Panc1 (cell line): ENCODE data around the gene RYK. TPM values are rescaled to one million over a fixed set of nuclear protein-coding genes. Genes with fewer than 3 reads are reported as not detected.

Experiments
- ATAC-seq: fragments of 200-7000 bp; cut with Tn5 transposase; 2 replicates; pipeline ENCODE4 v1.9.1; 2020; ENCODE audit warnings: mild to moderate bottlenecking, moderate library complexity
- BruUV-seq: library from RNA; stranded (reverse); fragments of 400-500 nt; replicated peaks from 2 replicates; lab custom pipeline; 2021; lab: Mats Ljungman, UMichigan
- CTCF ChIA-PET: fragments of 300-600 bp; sonication (Branson Sonifier 250); formaldehyde crosslinking; loops from one replicate; lab custom pipeline; 2022; ENCODE audit warnings: antibody characterized with exemption; lab: Charles Lee
- POLR2A ChIA-PET: fragments of 300-600 bp; sonication (Branson Sonifier 250); formaldehyde crosslinking; loops from one replicate; lab custom pipeline; 2022; ENCODE audit warnings: antibody characterized with exemption; lab: Charles Lee
- DNase-seq: peaks from one replicate; pipeline ENCODE4 v3.0.0-alpha.2; 2010; ENCODE audit warnings: low read depth, low spot score
- H3K27ac ChIP-seq: 2 replicates; pipeline ENCODE4 v1.5.1; 2011; ENCODE audit warnings: mild to moderate bottlenecking, low read length, inconsistent platforms
- H3K27me3 ChIP-seq: fragments of 200-500 bp; sonication (Bioruptor generic); 2 replicates; pipeline ENCODE4 v1.6.0; 2014; ENCODE audit warnings: low read length, inconsistent platforms; ENCODE audit not compliant: control insufficient read depth, insufficient read depth
- H3K36me3 ChIP-seq: fragments of 200-500 bp; sonication (Bioruptor generic); 2 replicates; pipeline ENCODE4 v1.5.1; 2014; ENCODE audit warnings: inconsistent platforms, mild to moderate bottlenecking, low read length, moderate library complexity; ENCODE audit not compliant: control insufficient read depth, insufficient read depth
- H3K4me1 ChIP-seq: 2 replicates; pipeline ENCODE4 v1.5.1; 2011; ENCODE audit warnings: inconsistent platforms, mild to moderate bottlenecking, low read length, moderate library complexity; ENCODE audit not compliant: control insufficient read depth, insufficient read depth
- H3K4me3 ChIP-seq, 2 experiments: 2 replicates each; pipeline ENCODE4 v1.5.1; 2011 to 2012; ENCODE audit warnings: low read depth in 2 of 2, low read length in 2 of 2, mild to moderate bottlenecking in 2 of 2, inconsistent platforms in 1 of 2, moderate library complexity in 1 of 2
- H3K9me3 ChIP-seq: fragments of 200-500 bp; sonication (Bioruptor generic); 2 replicates; pipeline ENCODE4 v1.5.1; 2014; ENCODE audit warnings: low read depth, mild to moderate bottlenecking, inconsistent platforms, low read length, moderate library complexity; ENCODE audit not compliant: control insufficient read depth, insufficient read depth
- POLR2AphosphoS5 ChIP-seq: IDR thresholded peaks from 2 replicates; pipeline ENCODE4 v1.6.1; 2012; ENCODE audit warnings: mild to moderate bottlenecking, low read depth, low read length, moderate library complexity
- SIN3A ChIP-seq: IDR thresholded peaks from 2 replicates; pipeline ENCODE4 v1.6.1; 2012; ENCODE audit warnings: low read depth, mild to moderate bottlenecking, low read length, moderate library complexity, borderline replicate concordance; ENCODE audit not compliant: insufficient read depth
- TCF7L2 ChIP-seq: IDR thresholded peaks from 2 replicates; pipeline ENCODE4 v1.6.1; 2011; ENCODE audit warnings: mild to moderate bottlenecking, low read depth, low read length, inconsistent platforms
- in situ Hi-C: cut with HindIII; loops from 2 replicates; pipeline ENCODE4 v1.10.0; 2016; ENCODE audit warnings: low sequenced_read_pairs, low pct_unique_long_range_greater_than_20kb
- intact Hi-C: fragments of 100-400 bp; cut with micrococcal nuclease; formaldehyde crosslinking; loops from one replicate; pipeline ENCODE4 v1.10.0; 2022; ENCODE audit not compliant: unreplicated experiment
- total RNA-seq: library from RNA; stranded (reverse); gene quantifications from one replicate; pipeline ENCODE4 v1.2.1, GENCODE V29; 2021; ENCODE audit not compliant: unreplicated experiment
- TF ChIP-seq, protein P1 (sequence below), 2 experiments: IDR thresholded peaks; 2 replicates each; pipeline ENCODE4 v1.6.1; 2011 to 2012; ENCODE audit warnings: low read depth in 2 of 2, control low read depth in 1 of 2, low read length in 1 of 2, mild to moderate bottlenecking in 1 of 2, moderate library complexity in 1 of 2; ENCODE audit not compliant: insufficient read depth in 1 of 2
- TF ChIP-seq, protein P2 (sequence below): fragments of 450-650 bp; IDR thresholded peaks from 2 replicates; pipeline ENCODE4 v1.5.1; 2017; ENCODE audit warnings: mild to moderate bottlenecking

RYK gene
- total RNA-seq, 1 experiment from 2014 or later: 82.7 TPM

DNA sequence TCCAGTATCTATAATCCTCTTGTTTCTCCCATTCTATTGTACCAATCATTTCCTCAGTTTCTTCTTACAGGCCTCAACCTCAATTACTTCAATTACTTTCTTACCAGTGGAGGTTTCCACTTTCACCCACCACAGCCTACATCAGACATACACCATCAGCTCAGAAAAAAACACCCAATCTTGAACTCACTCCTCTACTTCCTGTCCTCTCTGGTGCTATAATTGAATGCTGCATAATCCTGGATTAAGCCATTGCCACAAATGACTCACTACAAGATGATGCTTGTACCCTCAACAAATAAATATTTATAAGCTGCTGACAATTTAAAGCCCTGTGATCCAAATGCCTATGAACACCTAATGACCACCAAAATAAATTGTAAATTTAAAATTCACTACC, 18.5 kb downstream of the RYK start:
- in situ Hi-C loops (no loop called here), intact Hi-C loops (no loop called here)
- no peak overlapping the region for H3K4me3 ChIP-seq
- ChIA-PET CTCF (no interaction called here), POLR2A (interaction anchor here (1.0 kb wide), 1 partner anchor 25 kb away, joined by 3 read pairs; no protein-coding TSS in a partner anchor)
- no TSS peak for BruUV-seq
- H3K36me3 ChIP-seq: no peaks in the 10 kb centered on the region
- DNase-seq (no peak), ATAC-seq (no peak)
- no peaks in the 10 kb centered on the region for H3K9me3 ChIP-seq
- no peak for TF ChIP-seq POLR2AphosphoS5
- TF ChIP-seq, protein P1, sequence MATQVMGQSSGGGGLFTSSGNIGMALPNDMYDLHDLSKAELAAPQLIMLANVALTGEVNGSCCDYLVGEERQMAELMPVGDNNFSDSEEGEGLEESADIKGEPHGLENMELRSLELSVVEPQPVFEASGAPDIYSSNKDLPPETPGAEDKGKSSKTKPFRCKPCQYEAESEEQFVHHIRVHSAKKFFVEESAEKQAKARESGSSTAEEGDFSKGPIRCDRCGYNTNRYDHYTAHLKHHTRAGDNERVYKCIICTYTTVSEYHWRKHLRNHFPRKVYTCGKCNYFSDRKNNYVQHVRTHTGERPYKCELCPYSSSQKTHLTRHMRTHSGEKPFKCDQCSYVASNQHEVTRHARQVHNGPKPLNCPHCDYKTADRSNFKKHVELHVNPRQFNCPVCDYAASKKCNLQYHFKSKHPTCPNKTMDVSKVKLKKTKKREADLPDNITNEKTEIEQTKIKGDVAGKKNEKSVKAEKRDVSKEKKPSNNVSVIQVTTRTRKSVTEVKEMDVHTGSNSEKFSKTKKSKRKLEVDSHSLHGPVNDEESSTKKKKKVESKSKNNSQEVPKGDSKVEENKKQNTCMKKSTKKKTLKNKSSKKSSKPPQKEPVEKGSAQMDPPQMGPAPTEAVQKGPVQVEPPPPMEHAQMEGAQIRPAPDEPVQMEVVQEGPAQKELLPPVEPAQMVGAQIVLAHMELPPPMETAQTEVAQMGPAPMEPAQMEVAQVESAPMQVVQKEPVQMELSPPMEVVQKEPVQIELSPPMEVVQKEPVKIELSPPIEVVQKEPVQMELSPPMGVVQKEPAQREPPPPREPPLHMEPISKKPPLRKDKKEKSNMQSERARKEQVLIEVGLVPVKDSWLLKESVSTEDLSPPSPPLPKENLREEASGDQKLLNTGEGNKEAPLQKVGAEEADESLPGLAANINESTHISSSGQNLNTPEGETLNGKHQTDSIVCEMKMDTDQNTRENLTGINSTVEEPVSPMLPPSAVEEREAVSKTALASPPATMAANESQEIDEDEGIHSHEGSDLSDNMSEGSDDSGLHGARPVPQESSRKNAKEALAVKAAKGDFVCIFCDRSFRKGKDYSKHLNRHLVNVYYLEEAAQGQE (IDR thresholded peaks at IDR 0.05; ENCODE audit: insufficient read depth in 1 of 2, low read depth in 2 of 2, low read length in 1 of 2): no peak
- TF ChIP-seq SIN3A: no peak
- TF ChIP-seq, protein P2, sequence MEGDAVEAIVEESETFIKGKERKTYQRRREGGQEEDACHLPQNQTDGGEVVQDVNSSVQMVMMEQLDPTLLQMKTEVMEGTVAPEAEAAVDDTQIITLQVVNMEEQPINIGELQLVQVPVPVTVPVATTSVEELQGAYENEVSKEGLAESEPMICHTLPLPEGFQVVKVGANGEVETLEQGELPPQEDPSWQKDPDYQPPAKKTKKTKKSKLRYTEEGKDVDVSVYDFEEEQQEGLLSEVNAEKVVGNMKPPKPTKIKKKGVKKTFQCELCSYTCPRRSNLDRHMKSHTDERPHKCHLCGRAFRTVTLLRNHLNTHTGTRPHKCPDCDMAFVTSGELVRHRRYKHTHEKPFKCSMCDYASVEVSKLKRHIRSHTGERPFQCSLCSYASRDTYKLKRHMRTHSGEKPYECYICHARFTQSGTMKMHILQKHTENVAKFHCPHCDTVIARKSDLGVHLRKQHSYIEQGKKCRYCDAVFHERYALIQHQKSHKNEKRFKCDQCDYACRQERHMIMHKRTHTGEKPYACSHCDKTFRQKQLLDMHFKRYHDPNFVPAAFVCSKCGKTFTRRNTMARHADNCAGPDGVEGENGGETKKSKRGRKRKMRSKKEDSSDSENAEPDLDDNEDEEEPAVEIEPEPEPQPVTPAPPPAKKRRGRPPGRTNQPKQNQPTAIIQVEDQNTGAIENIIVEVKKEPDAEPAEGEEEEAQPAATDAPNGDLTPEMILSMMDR: no peak
- no peak for TF ChIP-seq TCF7L2
- peaks cover 19% of the 10 kb centered on the region for H3K4me1 ChIP-seq
- no peaks in the 10 kb centered on the region for H3K27me3 ChIP-seq
- H3K27ac ChIP-seq: no peak overlapping the region

DNA sequence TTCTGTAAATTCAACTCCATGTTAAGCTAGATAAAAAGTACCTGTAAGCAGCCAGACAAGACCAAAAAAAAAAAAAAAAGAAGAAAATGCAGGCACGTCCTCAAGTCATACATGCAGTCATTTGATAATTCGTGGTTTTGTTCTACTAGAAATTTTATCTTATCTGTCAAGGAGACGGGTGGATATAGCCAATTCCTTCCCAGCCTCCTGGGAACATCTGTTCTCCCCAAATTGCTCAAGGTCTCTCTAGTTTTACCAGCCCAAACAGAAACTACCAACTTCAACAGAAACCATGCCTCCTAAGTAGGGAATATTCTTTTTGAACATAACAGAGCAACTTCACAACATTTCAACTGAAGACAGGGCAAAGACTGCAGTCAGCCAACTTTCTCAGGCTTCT, 19.5 kb downstream of the RYK start:
- BruUV-seq: no TSS peak
- intact Hi-C loops (no loop called here), in situ Hi-C loops (no loop called here)
- Histone ChIP-seq H3K4me1 (peaks cover 13% of the 10 kb centered on the region), H3K27ac (no peak overlapping the region), H3K9me3 (no peaks in the 10 kb centered on the region), H3K27me3 (no peaks in the 10 kb centered on the region), H3K36me3 (no peaks in the 10 kb centered on the region), H3K4me3 (no peak overlapping the region)
- ChIA-PET POLR2A (no interaction called here), CTCF (no interaction called here)
- DNase-seq (no peak), ATAC-seq (no peak)
- TF ChIP-seq, protein P1 (IDR thresholded peaks at IDR 0.05; ENCODE audit: insufficient read depth in 1 of 2, low read depth in 2 of 2, low read length in 1 of 2): no peak
- no peak for TF ChIP-seq TCF7L2
- TF ChIP-seq, protein P2: no peak
- TF ChIP-seq POLR2AphosphoS5: no peak
